Stimulated activated CD4-positive, alpha-beta T cell treated with anti-CD3 and anti-CD28 coated beads, Interleukin-12 subunit alpha, Interleukin-12 subunit beta, amount 100 ng/mL, for 4 hours (primary cell): ENCODE measurements around the gene SNAI1.
"Not testable (repeated sequence)": the region's sequence is repeated elsewhere in the genome, so short reads cannot be mapped to it uniquely, and the experiment has no call there.

ENCODE experiments used
- DNase-seq: peaks from one replicate; pipeline ENCODE4 v3.0.0-alpha.2; 2020

Gene SNAI1

GRCh38 chr20:49964964-49965780, 17.6 kb upstream of the SNAI1 start:
- DNase-seq, result no peak

DNA sequence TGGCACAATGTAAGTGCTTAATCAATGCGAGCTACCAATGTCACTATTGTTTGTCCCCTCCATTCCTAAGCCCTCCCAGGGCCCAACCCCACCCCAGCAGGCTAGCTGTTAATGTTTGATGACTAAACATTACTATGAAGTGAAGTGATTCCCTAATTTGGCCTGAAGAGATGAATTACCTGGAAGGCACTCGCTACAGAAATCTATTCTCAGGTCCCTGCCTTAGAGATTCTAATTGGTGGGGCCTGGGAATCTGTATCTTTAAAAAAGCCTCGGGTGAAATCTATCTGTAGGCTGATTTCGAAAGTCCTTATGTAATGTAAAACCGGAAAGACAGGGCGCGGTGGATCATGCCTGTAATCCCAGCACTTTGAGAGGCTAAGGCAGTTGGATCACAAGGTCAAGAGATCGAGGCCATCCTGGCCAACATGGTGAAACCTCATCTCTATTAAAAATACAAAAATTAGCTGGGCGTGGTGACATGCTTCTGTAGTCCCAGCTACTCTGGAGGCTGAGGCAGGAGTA, 16.9 kb upstream of the SNAI1 start:
- DNase-seq, result no peak

- DNase-seq, result no peak
These were observed 15.9 kb upstream of the SNAI1 start for GRCh38 chr20:49966861-49967260.

- DNase-seq, result no peak
These were observed 13.5 kb upstream of the SNAI1 start for GRCh38 chr20:49969234-49969633.

DNA sequence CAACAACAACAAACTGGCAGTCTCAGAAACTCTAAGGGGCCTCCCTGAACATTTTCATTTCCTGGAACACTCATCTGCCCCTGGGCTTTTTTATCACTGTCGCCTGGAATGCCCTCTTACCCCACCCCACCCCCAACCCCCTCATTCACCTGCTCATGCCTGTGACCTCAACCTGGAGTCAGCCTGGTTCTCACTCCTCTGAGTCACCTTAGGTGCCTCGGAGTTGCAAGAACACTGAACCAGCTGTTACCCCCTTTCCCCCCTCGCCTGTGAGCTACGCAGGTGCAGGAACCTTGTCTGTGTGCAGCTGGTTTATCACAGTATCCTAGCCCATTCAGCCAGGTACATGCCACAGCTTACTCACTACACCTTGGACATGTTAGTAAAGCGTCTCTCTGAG, 12.8 kb upstream of the SNAI1 start:
- no peak for DNase-seq

DNA sequence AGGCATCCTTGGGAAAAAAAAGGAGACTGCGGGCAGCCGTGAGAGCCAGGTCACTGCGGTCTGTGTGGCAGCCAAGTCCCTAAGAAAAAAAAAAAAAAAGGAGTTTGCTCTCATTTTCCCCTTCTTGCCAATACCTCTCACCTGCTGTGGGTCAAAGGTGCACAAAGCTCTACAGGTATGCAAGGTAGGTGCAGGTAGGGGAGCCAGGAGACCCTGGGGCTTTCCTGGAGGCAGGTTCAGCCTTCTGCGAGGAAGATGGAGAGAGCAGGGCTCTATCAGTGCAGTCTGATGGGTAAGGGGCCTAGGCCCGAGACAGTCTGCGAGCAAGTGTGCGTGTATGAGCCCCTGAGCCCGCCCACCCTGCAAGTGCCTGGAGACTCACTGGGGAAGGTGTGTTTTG, 12.3 kb upstream of the SNAI1 start:
- no peak for DNase-seq

DNA sequence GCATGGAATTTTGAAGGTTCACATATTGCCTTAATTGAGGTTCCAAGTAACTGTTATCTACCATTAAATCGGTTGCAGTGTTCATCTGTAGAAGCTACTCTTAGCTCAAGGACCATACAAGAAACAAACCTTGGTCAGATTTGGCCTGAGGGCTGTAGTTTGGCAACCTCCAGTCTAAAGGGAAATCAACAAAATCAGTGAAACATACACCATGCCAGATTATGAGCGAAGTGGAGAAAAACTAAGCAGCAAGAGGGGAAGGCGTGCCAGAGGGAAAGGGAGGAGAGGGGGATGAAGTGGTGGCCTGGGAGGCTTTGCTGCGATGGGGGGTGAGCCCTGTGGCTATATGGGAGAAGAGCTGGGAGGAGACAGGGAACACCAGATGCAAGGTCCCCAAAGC, 8.8 kb upstream of the SNAI1 start:
- DNase-seq, result no peak

GRCh38 chr20:49976542-49976941, 6.2 kb upstream of the SNAI1 start:
- DNase-seq, result no peak

DNA sequence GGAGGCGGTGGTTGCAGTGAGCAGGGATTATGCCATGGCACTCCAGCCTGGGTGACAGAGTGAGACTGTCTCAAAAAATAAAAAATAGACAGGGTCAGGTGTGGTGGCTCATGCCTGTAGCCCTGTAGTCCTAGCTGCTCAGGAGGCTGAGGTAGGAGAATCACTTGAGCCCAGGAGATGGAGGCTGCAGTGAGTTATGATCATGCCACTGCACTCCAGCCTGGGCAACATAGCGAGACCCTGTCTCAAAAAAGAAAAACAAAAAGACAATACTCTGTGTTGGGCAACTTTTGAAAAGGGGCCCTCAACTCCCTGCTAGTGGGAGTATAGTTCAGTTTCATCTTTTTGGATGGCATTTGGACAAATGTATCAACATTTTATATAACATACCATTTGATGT, 5.0 kb upstream of the SNAI1 start:
- DNase-seq, result not testable (repeated sequence)

DNA sequence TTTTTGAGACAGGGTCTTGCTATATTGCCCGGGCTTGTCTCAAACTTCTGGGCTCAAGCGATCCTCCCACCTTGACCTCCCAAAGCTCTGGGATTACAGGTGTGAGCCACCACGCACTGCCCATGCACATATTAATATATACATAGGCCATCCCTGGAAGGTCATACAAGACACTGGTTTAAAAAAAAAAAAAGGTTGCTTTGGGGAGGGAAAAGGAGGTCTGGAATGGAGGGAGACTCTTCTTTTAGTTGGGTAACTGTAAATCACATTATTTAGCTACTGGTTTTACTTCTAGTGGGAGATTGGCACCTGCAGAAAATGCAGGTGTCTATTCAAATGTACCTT, 4.1 kb upstream of the SNAI1 start:
- DNase-seq, result no peak

GRCh38 chr20:49979030-49979832, 3.5 kb upstream of the SNAI1 start:
- DNase-seq, result peak; percentile 71

DNA sequence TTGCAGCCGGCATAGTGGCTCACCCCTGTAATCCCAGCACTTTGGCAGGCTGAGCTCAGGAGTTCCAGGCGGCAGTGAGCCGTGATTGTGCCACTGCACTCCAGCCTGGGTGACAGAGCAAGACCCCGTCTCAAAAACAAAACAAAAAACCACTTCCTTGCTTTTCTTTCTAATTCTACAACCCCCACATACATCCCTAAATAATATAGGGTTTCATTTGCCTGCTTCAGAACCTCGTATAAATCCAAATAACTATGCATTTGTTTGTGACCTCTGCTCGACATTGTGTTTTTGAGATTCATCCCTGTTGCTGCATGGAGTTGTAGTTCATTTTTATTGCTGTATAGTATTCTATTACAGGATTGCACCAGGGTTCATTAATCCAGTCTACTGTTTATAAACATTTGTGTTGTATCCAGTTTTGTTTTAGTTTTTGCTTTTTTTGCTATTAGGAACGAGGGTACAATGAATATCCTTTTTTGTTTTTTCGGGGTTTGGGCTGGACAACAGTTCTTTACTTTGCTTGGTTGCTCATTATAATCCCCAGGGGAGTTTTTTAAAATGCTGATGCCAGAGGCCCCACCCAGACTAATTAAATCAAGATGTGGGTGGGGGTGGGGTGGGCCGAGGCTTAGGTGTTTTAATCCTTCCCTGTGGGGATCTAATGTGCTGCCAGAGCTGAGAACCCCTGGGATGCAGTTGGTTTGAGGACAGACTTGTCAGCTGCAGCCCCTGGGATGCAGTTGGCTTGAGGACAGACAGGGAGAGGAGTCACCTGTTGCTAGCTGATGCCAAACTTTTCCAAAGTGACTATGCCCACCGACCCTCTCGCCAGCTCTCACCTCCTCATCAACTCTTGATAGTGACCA, 2.4 kb upstream of the SNAI1 start:
- no peak for DNase-seq

DNA sequence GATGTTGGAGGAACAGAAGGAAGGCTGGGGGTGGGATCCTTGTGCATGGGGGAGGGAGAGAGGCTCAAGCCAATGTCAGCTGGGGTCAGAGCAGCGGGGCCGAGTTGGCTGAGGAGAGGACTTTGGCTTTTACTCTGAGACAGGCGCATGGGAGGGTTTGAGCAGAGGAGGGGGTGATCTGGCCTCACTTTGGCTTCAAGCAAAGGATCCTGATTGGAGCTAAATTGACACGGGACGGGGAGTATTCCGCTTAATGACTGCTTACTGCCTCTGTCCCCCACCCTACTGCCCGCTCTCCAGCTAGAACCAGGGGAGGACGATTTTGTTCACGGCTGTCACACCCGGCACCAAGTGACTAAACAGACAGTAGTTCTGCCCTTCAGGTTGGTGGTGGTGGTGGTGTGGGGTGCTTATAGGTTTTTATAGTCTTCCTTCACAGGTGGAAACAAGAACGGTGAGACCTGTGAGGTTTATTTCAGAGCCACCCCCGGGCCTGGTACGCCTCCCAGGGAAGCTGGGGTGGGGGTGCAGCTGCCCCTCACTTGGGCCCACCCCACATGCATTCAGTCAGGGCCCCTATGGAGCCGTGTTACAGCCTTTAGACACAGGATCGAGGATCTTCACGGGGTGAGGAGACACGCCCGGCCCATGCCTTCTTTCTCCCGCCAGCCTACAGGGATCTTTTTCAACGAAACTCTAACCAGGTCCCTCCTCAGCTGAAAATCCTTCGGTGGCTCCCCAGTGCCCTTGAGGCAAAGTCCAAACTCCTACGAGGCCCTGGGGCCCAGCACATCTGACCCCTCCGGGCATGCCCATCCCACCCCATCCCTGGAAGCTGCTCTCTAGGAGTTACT, 1.3 kb upstream of the SNAI1 start:
- DNase-seq, result no peak

DNA sequence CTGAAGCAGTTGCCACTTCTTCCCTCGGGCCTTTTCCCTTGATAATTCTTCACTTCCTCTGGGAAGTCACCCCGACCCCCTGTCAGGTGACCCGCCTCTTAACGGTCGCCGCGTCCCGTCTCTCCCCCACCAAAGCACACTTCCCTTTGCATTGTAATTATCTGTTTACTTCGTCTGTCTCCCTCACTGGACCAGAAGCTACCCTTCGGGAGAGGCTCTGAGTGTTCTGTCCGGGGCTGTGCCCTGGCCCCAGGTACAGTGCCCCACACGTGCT, 771 bp upstream of the SNAI1 start:
- no peak for DNase-seq

GRCh38 chr20:49983123-49983847, 505 bp downstream of the SNAI1 start:
- DNase-seq, result no peak

- DNase-seq, result no peak
These were observed 1.1 kb downstream of the SNAI1 start for GRCh38 chr20:49983848-49984408.

DNA sequence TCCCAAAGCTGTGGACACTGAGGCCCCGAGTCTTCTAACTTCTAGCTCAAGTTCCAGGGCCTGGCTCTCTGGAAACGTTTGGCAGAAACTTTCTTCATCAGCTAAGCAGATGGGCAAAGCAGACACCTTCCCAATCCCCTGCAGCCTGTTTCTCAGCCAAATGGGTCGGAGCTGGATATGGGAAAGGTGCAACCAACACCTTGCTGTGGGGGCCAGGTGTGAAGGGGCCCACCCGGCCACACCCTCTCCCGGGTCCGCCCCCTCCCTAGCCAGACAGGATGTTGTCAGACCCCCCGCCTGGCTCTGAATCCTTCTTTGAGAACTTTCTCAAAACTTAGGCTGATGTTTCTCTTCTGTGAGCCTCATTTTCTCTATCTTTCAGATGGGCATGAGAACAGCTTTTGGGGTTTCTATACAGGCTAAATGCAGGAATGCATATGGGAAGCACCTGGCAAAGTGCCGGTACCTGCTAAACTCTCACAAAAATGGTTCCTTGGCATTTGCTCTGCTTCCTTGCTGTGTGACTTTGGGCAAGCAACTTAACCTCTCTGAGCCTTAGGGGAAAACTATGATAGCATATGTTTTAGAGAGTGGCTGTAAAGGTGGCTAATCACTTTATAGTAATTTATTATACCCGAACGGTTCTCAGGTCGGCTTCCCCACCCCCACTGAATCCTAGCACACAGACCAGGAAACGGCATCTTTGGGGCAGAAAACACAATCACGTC, 1.8 kb downstream of the SNAI1 start:
- no peak for DNase-seq

GRCh38 chr20:49985157-49985556, 2.4 kb downstream of the SNAI1 start:
- no peak for DNase-seq

GRCh38 chr20:49985617-49986016, 2.8 kb downstream of the SNAI1 start:
- no peak for DNase-seq

DNA sequence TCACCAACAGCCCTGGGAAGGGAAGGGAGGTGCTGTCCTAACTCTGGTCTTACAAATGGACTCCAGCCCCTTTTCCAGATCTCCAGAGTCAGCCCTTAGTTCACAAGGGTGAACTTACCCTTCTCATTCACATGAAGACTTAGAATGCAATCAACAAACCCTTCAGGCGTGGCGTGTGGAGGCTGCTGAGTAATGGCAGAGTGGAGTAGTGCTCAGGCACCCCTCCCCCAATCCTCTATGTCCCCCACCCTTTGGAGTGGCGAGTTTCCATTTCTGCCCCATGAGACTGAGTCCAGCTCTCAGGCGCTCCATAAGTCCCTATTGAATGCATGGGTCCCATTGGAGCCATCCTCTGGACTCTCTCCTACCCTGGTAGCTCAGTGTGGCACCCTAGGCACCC, 3.3 kb downstream of the SNAI1 start:
- DNase-seq, result no peak
